Measurements from ENCODE around the gene GPR161. TPM values are rescaled to one million over a fixed set of nuclear protein-coding genes. Genes with fewer than 3 reads are reported as not detected.

The GPR161 gene
- total RNA-seq, 1 experiment from 2014 or later: 11.8 TPM

DNA sequence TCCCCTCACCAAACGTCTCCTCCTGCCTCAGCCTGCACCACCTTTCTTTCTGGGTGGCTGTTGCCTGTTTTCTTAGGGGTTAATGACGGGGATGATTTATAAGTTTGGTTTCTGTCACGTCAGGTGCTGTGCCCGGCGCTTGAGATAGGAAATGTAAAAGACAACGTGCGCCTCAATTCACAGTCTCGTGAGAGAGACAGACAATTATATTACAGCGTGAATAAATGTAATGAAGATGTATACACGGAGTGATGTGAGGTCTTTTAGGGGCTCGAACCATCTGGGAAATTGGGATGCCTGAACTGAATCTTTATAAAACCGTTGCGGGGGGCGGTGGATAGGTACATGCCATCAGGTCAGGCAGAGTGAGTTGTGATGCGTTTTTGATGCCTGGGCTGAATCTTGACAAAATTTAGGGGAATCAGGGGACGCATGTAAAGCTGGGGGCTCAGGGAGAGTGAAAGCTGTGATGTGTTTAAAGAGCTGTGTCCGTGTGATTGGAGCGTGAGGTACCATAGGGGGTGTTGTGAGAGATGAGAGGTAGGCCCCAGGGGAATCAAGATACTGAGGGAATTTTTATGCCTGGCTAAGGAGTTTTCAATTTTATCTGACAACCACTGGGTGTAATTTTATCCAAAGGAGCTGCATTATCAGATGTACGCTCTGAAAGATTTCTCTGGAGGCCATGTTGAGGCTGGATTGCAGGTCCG is 42.9 kb upstream of the GPR161 start:
- ChIA-PET POLR2A (ENCODE audit: unreplicated experiment) (interaction anchor here (0.5 kb wide), 1 partner anchor 11 kb away, joined by 3 read pairs; no protein-coding TSS in a partner anchor), CTCF (interaction anchor here (1.1 kb wide), 1 partner anchor 142 kb away, joined by 4 read pairs; no protein-coding TSS in a partner anchor)
- Histone ChIP-seq H3K4me1 (ENCODE audit: insufficient read depth, low read length) (peaks cover 17% of the 10 kb centered on the region), H3K27ac (ENCODE audit: low read length) (peak overlapping the region; percentile 84), H4K20me1 (ENCODE audit: low read length) (no peaks in the 10 kb centered on the region), H3K9ac (ENCODE audit: low read length) (peak overlapping the region; percentile 80), H3K4me3 (ENCODE audit: low read length) (peak overlapping the region; percentile 74), H3K9me2 (replicated peaks; ENCODE audit: low read length) (no peaks in the 10 kb centered on the region), H3K27me3 (ENCODE audit: low read length) (no peaks in the 10 kb centered on the region), H3K36me3 (ENCODE audit: low read depth, low read length) (no peaks in the 10 kb centered on the region), H3F3A (ENCODE audit: low read length, unreplicated experiment) (no peaks in the 10 kb centered on the region), H2AFZ (ENCODE audit: low read length) (peak overlapping the region; percentile 92), H3K79me2 (ENCODE audit: low read length) (peaks cover 53% of the 10 kb centered on the region), H3K9me3 (ENCODE audit: low read length) (no peaks in the 10 kb centered on the region), H3K4me2 (ENCODE audit: low read length) (peak overlapping the region; percentile 92)
- no TSS peak for BruUV-seq (replicated peaks)
- peak; percentile 3 for ATAC-seq
- DNase-seq: peak; percentile 20
- intact Hi-C loops (cut with micrococcal nuclease): loop anchor here (1.0 to 5.0 kb wide), 3 partner anchors 47 to 242 kb away; partner anchors contain the start of genes DCAF6, MPC2 and SFT2D2
- TF ChIP-seq, protein P1, sequence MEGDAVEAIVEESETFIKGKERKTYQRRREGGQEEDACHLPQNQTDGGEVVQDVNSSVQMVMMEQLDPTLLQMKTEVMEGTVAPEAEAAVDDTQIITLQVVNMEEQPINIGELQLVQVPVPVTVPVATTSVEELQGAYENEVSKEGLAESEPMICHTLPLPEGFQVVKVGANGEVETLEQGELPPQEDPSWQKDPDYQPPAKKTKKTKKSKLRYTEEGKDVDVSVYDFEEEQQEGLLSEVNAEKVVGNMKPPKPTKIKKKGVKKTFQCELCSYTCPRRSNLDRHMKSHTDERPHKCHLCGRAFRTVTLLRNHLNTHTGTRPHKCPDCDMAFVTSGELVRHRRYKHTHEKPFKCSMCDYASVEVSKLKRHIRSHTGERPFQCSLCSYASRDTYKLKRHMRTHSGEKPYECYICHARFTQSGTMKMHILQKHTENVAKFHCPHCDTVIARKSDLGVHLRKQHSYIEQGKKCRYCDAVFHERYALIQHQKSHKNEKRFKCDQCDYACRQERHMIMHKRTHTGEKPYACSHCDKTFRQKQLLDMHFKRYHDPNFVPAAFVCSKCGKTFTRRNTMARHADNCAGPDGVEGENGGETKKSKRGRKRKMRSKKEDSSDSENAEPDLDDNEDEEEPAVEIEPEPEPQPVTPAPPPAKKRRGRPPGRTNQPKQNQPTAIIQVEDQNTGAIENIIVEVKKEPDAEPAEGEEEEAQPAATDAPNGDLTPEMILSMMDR (conservative IDR thresholded peaks at IDR 0.05; ENCODE audit: low read depth, low read length): no peak

DNA sequence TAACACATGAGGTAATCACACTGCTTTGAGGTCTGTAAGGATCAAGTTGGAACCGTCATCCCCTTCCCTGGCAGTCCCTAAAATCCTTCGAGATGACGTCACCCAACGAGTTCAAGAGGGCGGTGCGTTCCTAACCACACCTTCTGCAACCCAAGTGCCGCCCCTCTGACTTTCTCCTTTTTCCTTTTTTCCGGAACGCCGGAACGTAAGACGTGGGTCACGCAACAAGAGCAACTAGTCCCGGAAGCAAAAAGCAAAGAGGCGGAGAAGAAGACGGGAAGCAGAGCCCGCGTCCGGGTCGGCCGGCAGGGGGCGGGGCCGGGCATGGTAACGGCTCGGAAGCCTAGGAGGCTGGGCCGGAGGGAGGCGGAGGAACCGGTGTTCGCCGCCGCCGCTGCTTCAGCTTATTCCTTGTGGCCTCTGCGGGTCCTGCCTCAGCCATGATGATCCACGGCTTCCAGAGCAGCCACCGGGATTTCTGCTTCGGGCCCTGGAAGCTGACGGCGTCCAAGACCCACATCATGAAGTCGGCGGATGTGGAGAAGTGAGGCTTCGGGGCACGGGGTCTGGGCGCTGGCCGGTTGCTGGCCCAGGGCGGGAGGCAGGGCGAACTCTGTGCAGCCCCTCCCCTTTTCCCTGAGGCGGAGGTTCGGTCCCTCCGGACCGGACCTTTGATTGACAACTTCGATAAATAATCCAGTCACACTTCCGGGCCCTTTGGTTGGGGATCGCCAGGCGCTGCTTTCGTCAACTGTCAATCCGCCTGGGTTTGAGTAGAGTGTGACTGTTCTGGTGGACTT is 42.1 kb upstream of the GPR161 start, which contains the start of gene TIPRL:
TIPRL (plus strand) TSS at position 325 of the 800 bp plus-strand sequence; CDS start at position 441, 116 bp downstream.
- BruUV-seq (replicated peaks): TSS peak; percentile 76
- peaks cover 47% of the 10 kb centered on the region for H3K79me2 ChIP-seq (ENCODE audit: low read length)
- no peaks in the 10 kb centered on the region for H3K36me3 ChIP-seq (ENCODE audit: low read depth, low read length)
- ATAC-seq (peak; percentile 93), DNase-seq (peak; percentile 99)
- H3K9ac ChIP-seq (ENCODE audit: low read length): peak within 1 kb of the TSS; percentile 80
- no peaks in the 10 kb centered on the region for H3K9me3 ChIP-seq (ENCODE audit: low read length)
- H4K20me1 ChIP-seq (ENCODE audit: low read length): no peaks in the 10 kb centered on the region
- H3K4me3 ChIP-seq (ENCODE audit: low read length): peak within 1 kb of the TSS; percentile 74
- H3K27ac ChIP-seq (ENCODE audit: low read length): peak within 1 kb of the TSS; percentile 84
- ChIA-PET CTCF (interaction anchor here (1.1 kb wide), 1 partner anchor 143 kb away, joined by 4 read pairs; no protein-coding TSS in a partner anchor), POLR2A (ENCODE audit: unreplicated experiment) (interaction anchor here (0.5 kb wide), 1 partner anchor 10 kb away, joined by 3 read pairs; no protein-coding TSS in a partner anchor)
- no peaks in the 10 kb centered on the region for H3K27me3 ChIP-seq (ENCODE audit: low read length)
- H3F3A ChIP-seq (ENCODE audit: low read length, unreplicated experiment): no peaks in the 10 kb centered on the region
- intact Hi-C loops (cut with micrococcal nuclease): loop anchor here (1.0 to 5.0 kb wide), 4 partner anchors 42 to 242 kb away; partner anchors contain the start of genes DCAF6, MPC2 and SFT2D2
- H3K9me2 ChIP-seq (replicated peaks; ENCODE audit: low read length): no peaks in the 10 kb centered on the region
- H3K4me2 ChIP-seq (ENCODE audit: low read length): peak within 1 kb of the TSS; percentile 92
- H3K4me1 ChIP-seq (ENCODE audit: insufficient read depth, low read length): peaks cover 17% of the 10 kb centered on the region
- TF ChIP-seq, protein P1 (conservative IDR thresholded peaks at IDR 0.05; ENCODE audit: low read depth, low read length): peak; percentile 55
- TF ChIP-seq EZH2phosphoT487 (IDR thresholded peaks at IDR 0.05; ENCODE audit: borderline replicate concordance, low read length): no peak
- H2AFZ ChIP-seq (ENCODE audit: low read length): peak within 1 kb of the TSS; percentile 92

Data from PC-3 (cell line).